Endothelial cell of umbilical vein (primary cell): ENCODE data around the gene FARP1.
A peak's percentile ranks its signal among the peaks of the same experiment; 100 is the strongest.

Experiments
- CTCF ChIP-seq, 2 donors: IDR thresholded peaks; 1 replicate in 1 of 2; 2 replicates in 1 of 2; pipeline ENCODE4 v1.5.1; 2011; ENCODE audit warnings: low read length in 2 of 2, mild to moderate bottlenecking in 2 of 2, moderate library complexity in 2 of 2, control low read depth in 1 of 2, inconsistent platforms in 1 of 2, low read depth in 1 of 2; ENCODE audit not compliant: insufficient read depth in 1 of 2; ENCODE audit errors: extremely low read depth in 1 of 2
- POLR2A ChIP-seq: IDR thresholded peaks from 2 replicates; pipeline ENCODE4 v1.6.1; 2012; ENCODE audit warnings: low read depth, mild to moderate bottlenecking, control low read depth, low read length
- POLR2AphosphoS5 ChIP-seq: IDR thresholded peaks from 2 replicates; pipeline ENCODE4 v1.6.1; 2012; ENCODE audit warnings: low read depth, mild to moderate bottlenecking, control low read depth, low read length, moderate library complexity; ENCODE audit not compliant: insufficient read depth

- TF ChIP-seq CTCF (IDR thresholded peaks at IDR 0.05; ENCODE audit: extremely low read depth in 1 of 2, insufficient read depth in 1 of 2, low read depth in 1 of 2, low read length in 2 of 2) (no peak), POLR2A (no peak), POLR2AphosphoS5 (peak; percentile 38)
Measured at GRCh38 chr13:98252931-98253470, 110.1 kb downstream of the FARP1 start.
